IMR-90 (cell line): Measurements from ENCODE around the gene RNPEPL1. TPM values are rescaled to one million over a fixed set of nuclear protein-coding genes. Genes with fewer than 3 reads are reported as not detected.

Source experiments
- ATAC-seq: fragments of 200-7000 bp; cut with Tn5 transposase; 2 replicates; pipeline ENCODE4 v1.9.1; 2020; ENCODE audit warnings: low read depth, mild to moderate bottlenecking, moderate library complexity
- BruUV-seq: library from RNA; stranded (reverse); fragments of 400-500 nt; replicated peaks from 2 replicates; lab custom pipeline; 2021; lab: Mats Ljungman, UMichigan
- CTCF ChIA-PET: fragments of 300-600 bp; formaldehyde crosslinking; extraction: SDS; loops from one replicate; lab custom pipeline; 2021; ENCODE audit warnings: antibody characterized with exemption; lab: Yijun Ruan, JAX
- POLR2A ChIA-PET: fragments of 300-600 bp; sonication (Branson Sonifier 250); formaldehyde crosslinking; loops from one replicate; lab custom pipeline; 2022; ENCODE audit warnings: antibody characterized with exemption; ENCODE audit not compliant: unreplicated experiment; lab: Charles Lee
- DNase-seq: peaks from one replicate; pipeline ENCODE4 v3.0.0; 2013
- H2AFZ ChIP-seq: replicated peaks from 2 replicates; pipeline ENCODE3; 2013; ENCODE audit warnings: low read length, mild to moderate bottlenecking; ENCODE audit not compliant: poor library complexity
- H2AK5ac ChIP-seq: 2 replicates; pipeline ENCODE4 v1.6.1; 2013; ENCODE audit warnings: low read depth, low read length, inconsistent platforms
- H2AK9ac ChIP-seq: replicated peaks from 2 replicates; pipeline ENCODE3; 2013; ENCODE audit warnings: mild to moderate bottlenecking, low read depth, low read length, moderate library complexity; ENCODE audit not compliant: poor library complexity
- H2BK120ac ChIP-seq: 2 replicates; pipeline ENCODE4 v1.6.1; 2013; ENCODE audit warnings: low read depth, low read length, inconsistent platforms
- H2BK15ac ChIP-seq: 3 replicates; pipeline ENCODE4 v1.6.1; 2013; ENCODE audit warnings: low read depth, low read length, inconsistent platforms
- H2BK20ac ChIP-seq: 2 replicates; pipeline ENCODE4 v1.6.1; 2013; ENCODE audit warnings: low read depth, mild to moderate bottlenecking, inconsistent platforms, low read length, moderate library complexity
- H2BK5ac ChIP-seq: 2 replicates; pipeline ENCODE4 v1.6.1; 2013; ENCODE audit warnings: mild to moderate bottlenecking, low read depth, low read length, inconsistent platforms; ENCODE audit not compliant: poor library complexity, severe bottlenecking
- H3K14ac ChIP-seq: replicated peaks from 2 replicates; pipeline ENCODE4 v1.6.1; 2013; ENCODE audit warnings: low read depth, low read length, inconsistent platforms
- H3K18ac ChIP-seq: 2 replicates; pipeline ENCODE4 v1.6.1; 2013; ENCODE audit warnings: low read depth, low read length, control low read depth
- H3K23ac ChIP-seq: 2 replicates; pipeline ENCODE4 v1.6.1; 2013; ENCODE audit warnings: low read depth, low read length, inconsistent platforms
- H3K27ac ChIP-seq: 2 replicates; pipeline ENCODE4 v1.5.1; 2013; ENCODE audit warnings: mild to moderate bottlenecking, control low read depth, low read length; ENCODE audit not compliant: insufficient read depth
- H3K27me3 ChIP-seq: 2 replicates; pipeline ENCODE4 v1.6.1; 2013; ENCODE audit warnings: low read length; ENCODE audit not compliant: control insufficient read depth, insufficient read depth
- H3K36me3 ChIP-seq: 2 replicates; pipeline ENCODE4 v1.6.1; 2013; ENCODE audit warnings: low read length, mixed read lengths; ENCODE audit not compliant: control insufficient read depth, insufficient read depth
- H3K4ac ChIP-seq: 2 replicates; pipeline ENCODE4 v1.6.1; 2013; ENCODE audit warnings: low read depth, low read length, inconsistent platforms
- H3K4me1 ChIP-seq: 2 replicates; pipeline ENCODE4 v1.6.1; 2013; ENCODE audit warnings: low read length, mixed read lengths; ENCODE audit not compliant: control insufficient read depth, insufficient read depth
- H3K4me2 ChIP-seq: 2 replicates; pipeline ENCODE4 v1.6.1; 2013; ENCODE audit warnings: low read depth, mild to moderate bottlenecking, control low read depth, low read length, moderate library complexity
- H3K4me3 ChIP-seq: 2 replicates; pipeline ENCODE4 v1.5.1; 2013; ENCODE audit warnings: low read depth, mild to moderate bottlenecking, control low read depth, low read length, moderate library complexity; ENCODE audit not compliant: insufficient read depth
- H3K56ac ChIP-seq: 2 replicates; pipeline ENCODE4 v1.6.1; 2013; ENCODE audit warnings: low read length, inconsistent platforms; ENCODE audit not compliant: insufficient read depth; ENCODE audit errors: extremely low read depth
- H3K79me1 ChIP-seq, 2 experiments: 2 replicates each; pipeline ENCODE4 v1.6.1; 2013; ENCODE audit warnings: low read length in 2 of 2, inconsistent platforms in 1 of 2, low read depth in 1 of 2
- H3K9ac ChIP-seq: 2 replicates; pipeline ENCODE4 v1.6.1; 2013; ENCODE audit warnings: low read depth, low read length, control low read depth
- H3K9me1 ChIP-seq: 2 replicates; pipeline ENCODE4 v1.6.1; 2013; ENCODE audit warnings: low read length, inconsistent platforms; ENCODE audit not compliant: insufficient read depth
- H3K9me3 ChIP-seq: 2 replicates; pipeline ENCODE4 v1.6.1; 2013; ENCODE audit warnings: low read length; ENCODE audit not compliant: control insufficient read depth, insufficient read depth
- H4K20me1 ChIP-seq: 2 replicates; pipeline ENCODE4 v1.6.1; 2013; ENCODE audit warnings: low read length, inconsistent platforms; ENCODE audit not compliant: insufficient read depth
- H4K5ac ChIP-seq: 2 replicates; pipeline ENCODE4 v1.6.1; 2013; ENCODE audit warnings: mild to moderate bottlenecking, low read depth, low read length, control low read depth
- H4K8ac ChIP-seq, 2 experiments: 2 replicates each; pipeline ENCODE4 v1.6.1; 2013; ENCODE audit warnings: low read depth in 2 of 2, low read length in 2 of 2, control low read depth in 1 of 2, inconsistent platforms in 1 of 2
- H4K91ac ChIP-seq: 2 replicates; pipeline ENCODE4 v1.6.1; 2013; ENCODE audit warnings: low read depth, low read length, inconsistent platforms; ENCODE audit not compliant: insufficient read depth
- CEBPB ChIP-seq: IDR thresholded peaks from 2 replicates; pipeline ENCODE4 v1.6.1; 2012; ENCODE audit warnings: low read depth, low read length, improper control_type of control experiment
- CHD1 ChIP-seq: IDR thresholded peaks from 2 replicates; pipeline ENCODE4 v1.6.1; 2012; ENCODE audit warnings: low read depth, low read length, improper control_type of control experiment
- FOS ChIP-seq: fragments of 150-350 bp; IDR thresholded peaks from 2 replicates; pipeline ENCODE4 v1.6.1; 2016; ENCODE audit warnings: low read depth, low read length
- MAZ ChIP-seq: IDR thresholded peaks from 2 replicates; pipeline ENCODE4 v1.6.1; 2012; ENCODE audit warnings: low read depth, mild to moderate bottlenecking, low read length, improper control_type of control experiment, moderate library complexity, borderline replicate concordance
- MXI1 ChIP-seq: IDR thresholded peaks from 2 replicates; pipeline ENCODE4 v1.6.1; 2012; ENCODE audit warnings: low read depth, mild to moderate bottlenecking, low read length, moderate library complexity, borderline replicate concordance
- NFE2L2 ChIP-seq: fragments of 150-350 bp; IDR thresholded peaks from 2 replicates; pipeline ENCODE4 v1.6.1; 2016; ENCODE audit warnings: low read depth, mild to moderate bottlenecking, low read length
- POLR2A ChIP-seq: IDR thresholded peaks from 2 replicates; pipeline ENCODE4 v1.6.1; 2012; ENCODE audit warnings: mild to moderate bottlenecking, low read depth, low read length
- RAD21 ChIP-seq: IDR thresholded peaks from 2 replicates; pipeline ENCODE4 v1.6.1; 2012; ENCODE audit warnings: low read length, improper control_type of control experiment
- RCOR1 ChIP-seq: IDR thresholded peaks from 2 replicates; pipeline ENCODE4 v1.6.1; 2012; ENCODE audit warnings: mild to moderate bottlenecking, low read length, improper control_type of control experiment; ENCODE audit not compliant: insufficient replicate concordance
- RFX5 ChIP-seq: IDR thresholded peaks from 2 replicates; pipeline ENCODE4 v1.8.0; 2012; ENCODE audit warnings: low read depth, mild to moderate bottlenecking, low read length, moderate library complexity
- SMC3 ChIP-seq: fragments of 150-350 bp; IDR thresholded peaks from 2 replicates; pipeline ENCODE4 v1.6.1; 2016; ENCODE audit warnings: low read depth, mild to moderate bottlenecking, antibody characterized with exemption, low read length, moderate library complexity
- WGBS, 2 experiments: methylation state at CpG; one replicate each; pipeline versions ENCODE4 v1.1.5 to v1.1.7; 2013; ENCODE audit warnings: missing lambda C conversion rate in 2 of 2; ENCODE audit not compliant: insufficient read length in 1 of 2; ENCODE audit errors: extremely low coverage in 2 of 2; 5-methylcytosine and 5-hydroxymethylcytosine counted together
- dilution Hi-C: fragments of 300-500 bp; cut with HindIII; formaldehyde crosslinking; loops from one replicate; pipeline ENCODE4 v1.14.3; 2018; ENCODE audit warnings: low sequenced_read_pairs; ENCODE audit not compliant: unreplicated experiment
- in situ Hi-C: fragments of 300-500 bp; cut with MboI; formaldehyde crosslinking; loops from 3 replicates; pipeline ENCODE4 v1.14.3; 2019; ENCODE audit warnings: low sequenced_read_pairs, inconsistent platforms, mixed read lengths
- intact Hi-C: fragments of 100-400 bp; cut with micrococcal nuclease; formaldehyde crosslinking; loops from 2 replicates; pipeline ENCODE4 v1.10.0; 2022
- polyA plus RNA-seq, 3 experiments: library from polyadenylated mRNA; depleted of rRNA; stranded (reverse); fragments of >200 nt; gene quantifications; 2 replicates each; pipeline ENCODE4 v1.2.3, GENCODE V29; 2012; ENCODE audit warnings: low replicate concordance in 1 of 3
- total RNA-seq: library from RNA; depleted of rRNA; stranded (reverse); fragments of >200 nt; gene quantifications from 2 replicates; pipeline ENCODE4 v1.2.3, GENCODE V29; 2012
- TF ChIP-seq, protein P1 (sequence below): fragments of 150-350 bp; IDR thresholded peaks from 2 replicates; pipeline ENCODE4 v1.6.1; 2016; ENCODE audit warnings: low read depth, mild to moderate bottlenecking, low read length, moderate library complexity, borderline replicate concordance
- TF ChIP-seq, protein P2 (sequence below): conservative IDR thresholded peaks from 2 replicates; pipeline ENCODE4 v1.5.1; 2012; ENCODE audit warnings: mild to moderate bottlenecking, low read depth, low read length, improper control_type of control experiment

The RNPEPL1 gene
- total and polyA plus RNA-seq, 2 of the 4 experiments (the other 2 are of a cell fraction), result 3.8 to 18.7 TPM

DNA sequence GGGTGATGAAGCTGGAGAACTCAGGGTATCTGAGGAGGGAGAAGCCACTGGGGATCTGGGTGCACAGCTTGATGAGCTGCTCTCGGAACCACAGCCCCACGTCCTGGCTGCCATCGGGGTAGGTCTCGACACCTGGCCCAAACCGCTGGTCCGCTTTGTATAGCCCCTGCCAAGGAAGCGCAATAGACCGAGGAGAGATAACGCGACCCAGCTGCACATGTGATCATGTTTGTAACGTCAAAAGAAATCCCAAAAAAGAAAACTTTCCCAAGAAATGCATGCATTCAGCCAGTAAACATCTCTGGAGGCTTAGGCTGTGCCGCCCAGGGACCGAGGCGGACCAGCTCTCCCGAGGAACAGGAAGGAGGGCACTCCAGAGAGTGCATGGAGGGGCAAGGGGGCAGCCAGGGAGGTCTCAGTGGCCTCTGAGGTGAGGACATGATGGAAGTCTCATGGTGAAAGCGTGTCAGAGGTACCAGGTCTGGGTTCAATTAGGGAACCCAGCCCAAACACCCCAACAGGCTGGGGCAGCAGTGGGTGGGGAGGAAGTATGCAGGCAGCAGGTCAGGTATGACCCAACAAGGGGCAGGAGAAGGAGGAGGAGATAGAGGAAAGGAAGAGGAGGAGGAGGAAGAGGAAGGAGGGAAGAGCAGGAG lies 38.8 kb upstream of the RNPEPL1 start:
- DNase-seq (no peak), ATAC-seq (no peak)
- no peak overlapping the region for H3K4me2 ChIP-seq
- peaks cover 6% of the 10 kb centered on the region; the same call in 1 of the 2 replicates for H3K36me3 ChIP-seq
- H2BK5ac ChIP-seq, result no peak overlapping the region
- dilution Hi-C loops (no loop called here), in situ Hi-C loops (no loop called here), intact Hi-C loops (no loop called here)
- H3K18ac ChIP-seq, result no peak overlapping the region
- no peak overlapping the region for H3K4me3 ChIP-seq
- no peaks in the 10 kb centered on the region for H3K9me1 ChIP-seq
- TF ChIP-seq RAD21 (no peak), MXI1 (no peak), NFE2L2 (no peak), RFX5 (no peak), CEBPB (no peak), CHD1 (no peak), FOS (no peak), SMC3 (no peak), POLR2A (no peak), MAZ (no peak), RCOR1 (no peak)
- TF ChIP-seq, protein P1, sequence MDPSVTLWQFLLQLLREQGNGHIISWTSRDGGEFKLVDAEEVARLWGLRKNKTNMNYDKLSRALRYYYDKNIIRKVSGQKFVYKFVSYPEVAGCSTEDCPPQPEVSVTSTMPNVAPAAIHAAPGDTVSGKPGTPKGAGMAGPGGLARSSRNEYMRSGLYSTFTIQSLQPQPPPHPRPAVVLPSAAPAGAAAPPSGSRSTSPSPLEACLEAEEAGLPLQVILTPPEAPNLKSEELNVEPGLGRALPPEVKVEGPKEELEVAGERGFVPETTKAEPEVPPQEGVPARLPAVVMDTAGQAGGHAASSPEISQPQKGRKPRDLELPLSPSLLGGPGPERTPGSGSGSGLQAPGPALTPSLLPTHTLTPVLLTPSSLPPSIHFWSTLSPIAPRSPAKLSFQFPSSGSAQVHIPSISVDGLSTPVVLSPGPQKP, result no peak
- TF ChIP-seq, protein P2, sequence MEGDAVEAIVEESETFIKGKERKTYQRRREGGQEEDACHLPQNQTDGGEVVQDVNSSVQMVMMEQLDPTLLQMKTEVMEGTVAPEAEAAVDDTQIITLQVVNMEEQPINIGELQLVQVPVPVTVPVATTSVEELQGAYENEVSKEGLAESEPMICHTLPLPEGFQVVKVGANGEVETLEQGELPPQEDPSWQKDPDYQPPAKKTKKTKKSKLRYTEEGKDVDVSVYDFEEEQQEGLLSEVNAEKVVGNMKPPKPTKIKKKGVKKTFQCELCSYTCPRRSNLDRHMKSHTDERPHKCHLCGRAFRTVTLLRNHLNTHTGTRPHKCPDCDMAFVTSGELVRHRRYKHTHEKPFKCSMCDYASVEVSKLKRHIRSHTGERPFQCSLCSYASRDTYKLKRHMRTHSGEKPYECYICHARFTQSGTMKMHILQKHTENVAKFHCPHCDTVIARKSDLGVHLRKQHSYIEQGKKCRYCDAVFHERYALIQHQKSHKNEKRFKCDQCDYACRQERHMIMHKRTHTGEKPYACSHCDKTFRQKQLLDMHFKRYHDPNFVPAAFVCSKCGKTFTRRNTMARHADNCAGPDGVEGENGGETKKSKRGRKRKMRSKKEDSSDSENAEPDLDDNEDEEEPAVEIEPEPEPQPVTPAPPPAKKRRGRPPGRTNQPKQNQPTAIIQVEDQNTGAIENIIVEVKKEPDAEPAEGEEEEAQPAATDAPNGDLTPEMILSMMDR, result no peak
- peaks cover 0 to 7% of the 10 kb centered on the region in 2 experiments; a peak in 2 of 4 replicates for H3K79me1 ChIP-seq
- ChIA-PET POLR2A (interaction anchor here (0.6 kb wide), 1 partner anchor 60 kb away, joined by 3 read pairs; no protein-coding TSS in a partner anchor), CTCF (no interaction called here)
- no peak overlapping the region for H3K4ac ChIP-seq
- H3K27ac ChIP-seq, result no peak overlapping the region
- no peak overlapping the region for H4K8ac ChIP-seq
- no peak overlapping the region for H2AK9ac ChIP-seq
- no TSS peak for BruUV-seq
- WGBS, 2 experiments, result 100% methylated on average over 2 of the region's 16 CpGs; no CpG with 5 or more reads in 1 of the 2 experiments
- no peak overlapping the region for H3K23ac ChIP-seq
- no peak overlapping the region for H2BK20ac ChIP-seq
- H3K9me3 ChIP-seq, result peaks cover 23% of the 10 kb centered on the region
- H3K14ac ChIP-seq, result no peak overlapping the region
- no peak overlapping the region for H2AK5ac ChIP-seq
- H3K27me3 ChIP-seq, result no peaks in the 10 kb centered on the region
- H2AFZ ChIP-seq, result no peak overlapping the region
- no peak overlapping the region for H3K9ac ChIP-seq
- H3K4me1 ChIP-seq, result no peaks in the 10 kb centered on the region
- no peak overlapping the region for H4K5ac ChIP-seq
- no peak overlapping the region for H3K56ac ChIP-seq
- no peak overlapping the region for H4K91ac ChIP-seq
- no peak overlapping the region for H2BK15ac ChIP-seq
- H2BK120ac ChIP-seq, result no peak overlapping the region
- no peaks in the 10 kb centered on the region for H4K20me1 ChIP-seq
